Measurements from ENCODE around the gene WBP1. TPM values are rescaled to one million over a fixed set of nuclear protein-coding genes. Genes with fewer than 3 reads are reported as not detected.
A peak's percentile ranks its signal among the peaks of the same experiment; 100 is the strongest.

Gene WBP1
- total RNA-seq: 86.3 and 96.1 TPM in 2 replicates
- long read RNA-seq, partial matches to known transcripts: 0 of 6 reads
- long read RNA-seq, other reads (novel, unspliced or antisense): 6 of 6 reads

GRCh38 chr2:74458132-74458937 lies at the start of gene WBP1:
TSS of gene WBP1 (plus strand) at chr2:74458438. CDS start at chr2:74458603, 165 bp downstream.
- Mint-ChIP-seq H3K9me3 (ENCODE audit: unreplicated experiment) (no peaks in the 10 kb centered on the region), H3K4me1 (ENCODE audit: unreplicated experiment) (peaks cover 42% of the 10 kb centered on the region)
- TF ChIP-seq, protein P1, sequence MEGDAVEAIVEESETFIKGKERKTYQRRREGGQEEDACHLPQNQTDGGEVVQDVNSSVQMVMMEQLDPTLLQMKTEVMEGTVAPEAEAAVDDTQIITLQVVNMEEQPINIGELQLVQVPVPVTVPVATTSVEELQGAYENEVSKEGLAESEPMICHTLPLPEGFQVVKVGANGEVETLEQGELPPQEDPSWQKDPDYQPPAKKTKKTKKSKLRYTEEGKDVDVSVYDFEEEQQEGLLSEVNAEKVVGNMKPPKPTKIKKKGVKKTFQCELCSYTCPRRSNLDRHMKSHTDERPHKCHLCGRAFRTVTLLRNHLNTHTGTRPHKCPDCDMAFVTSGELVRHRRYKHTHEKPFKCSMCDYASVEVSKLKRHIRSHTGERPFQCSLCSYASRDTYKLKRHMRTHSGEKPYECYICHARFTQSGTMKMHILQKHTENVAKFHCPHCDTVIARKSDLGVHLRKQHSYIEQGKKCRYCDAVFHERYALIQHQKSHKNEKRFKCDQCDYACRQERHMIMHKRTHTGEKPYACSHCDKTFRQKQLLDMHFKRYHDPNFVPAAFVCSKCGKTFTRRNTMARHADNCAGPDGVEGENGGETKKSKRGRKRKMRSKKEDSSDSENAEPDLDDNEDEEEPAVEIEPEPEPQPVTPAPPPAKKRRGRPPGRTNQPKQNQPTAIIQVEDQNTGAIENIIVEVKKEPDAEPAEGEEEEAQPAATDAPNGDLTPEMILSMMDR (IDR thresholded peaks at IDR 0.05): no peak

DNA sequence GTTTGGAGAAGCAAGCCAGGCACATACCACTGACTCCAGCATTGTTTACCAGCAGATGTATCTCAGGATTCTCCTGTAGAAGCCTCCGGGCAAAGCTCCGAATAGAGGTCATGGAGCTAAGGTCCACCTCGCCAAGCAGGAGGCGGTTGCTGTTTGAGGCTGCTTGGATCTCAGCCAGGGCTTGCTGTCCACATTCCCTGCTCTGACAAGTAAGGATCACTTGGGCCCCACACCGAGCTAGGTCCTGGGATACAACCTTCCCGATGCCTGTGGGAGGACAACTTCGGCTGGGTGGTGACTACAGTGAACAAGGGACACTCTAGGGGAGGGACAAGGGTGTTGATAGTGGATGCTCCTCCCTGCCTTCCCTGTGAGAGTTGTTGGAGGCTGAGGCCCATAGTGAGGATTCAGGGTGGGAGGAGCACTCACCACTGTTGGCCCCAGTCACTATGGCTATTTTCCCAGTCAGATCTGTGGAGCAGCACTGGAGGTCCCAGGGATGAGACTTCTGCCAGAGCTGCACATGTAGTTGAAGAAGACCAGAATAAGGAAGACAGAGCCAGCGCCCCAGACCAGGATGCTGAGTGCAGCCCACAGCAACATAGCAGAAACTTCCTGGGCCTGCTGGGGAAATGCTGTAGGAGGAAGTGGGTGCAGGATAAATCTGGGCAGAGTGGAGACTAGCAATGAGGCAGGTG lies 45.1 kb upstream of the WBP1 start:
- no peak for DNase-seq (ENCODE audit: extremely low spot score, unreplicated experiment)
- Mint-ChIP-seq H3K9me3 (ENCODE audit: unreplicated experiment) (no peaks in the 10 kb centered on the region), H3K27ac (ENCODE audit: unreplicated experiment) (no peak overlapping the region), H3K36me3 (ENCODE audit: unreplicated experiment) (no peaks in the 10 kb centered on the region), H3K4me3 (ENCODE audit: unreplicated experiment) (no peak overlapping the region), H3K27me3 (ENCODE audit: unreplicated experiment) (peaks cover 18% of the 10 kb centered on the region), H3K4me1 (ENCODE audit: unreplicated experiment) (no peaks in the 10 kb centered on the region)
- TF ChIP-seq, protein P1 (IDR thresholded peaks at IDR 0.05): no peak

More at GRCh38 chr2:74458132-74458937, at the start of gene WBP1:
- peaks cover 8% of the 10 kb centered on the region for H3K36me3 Mint-ChIP-seq (ENCODE audit: unreplicated experiment)
- peak; percentile 100 for DNase-seq (ENCODE audit: extremely low spot score, unreplicated experiment)
- peaks cover under 1% of the 10 kb centered on the region for H3K27me3 Mint-ChIP-seq (ENCODE audit: unreplicated experiment)
- H3K4me3 Mint-ChIP-seq (ENCODE audit: unreplicated experiment): peak within 1 kb of the TSS; percentile 99
- peak within 1 kb of the TSS; percentile 98 for H3K27ac Mint-ChIP-seq (ENCODE audit: unreplicated experiment)

GRCh38 chr2:74414441-74414840 lies 43.8 kb upstream of the WBP1 start:
- H3K27me3 Mint-ChIP-seq (ENCODE audit: unreplicated experiment): peaks cover 6% of the 10 kb centered on the region
- no peak for DNase-seq (ENCODE audit: extremely low spot score, unreplicated experiment)
- TF ChIP-seq, protein P1 (IDR thresholded peaks at IDR 0.05): no peak
- no peaks in the 10 kb centered on the region for H3K9me3 Mint-ChIP-seq (ENCODE audit: unreplicated experiment)
- H3K4me1 Mint-ChIP-seq (ENCODE audit: unreplicated experiment): no peaks in the 10 kb centered on the region
- no peak overlapping the region for H3K4me3 Mint-ChIP-seq (ENCODE audit: unreplicated experiment)
- H3K27ac Mint-ChIP-seq (ENCODE audit: unreplicated experiment): no peak overlapping the region
- no peaks in the 10 kb centered on the region for H3K36me3 Mint-ChIP-seq (ENCODE audit: unreplicated experiment)

DNA sequence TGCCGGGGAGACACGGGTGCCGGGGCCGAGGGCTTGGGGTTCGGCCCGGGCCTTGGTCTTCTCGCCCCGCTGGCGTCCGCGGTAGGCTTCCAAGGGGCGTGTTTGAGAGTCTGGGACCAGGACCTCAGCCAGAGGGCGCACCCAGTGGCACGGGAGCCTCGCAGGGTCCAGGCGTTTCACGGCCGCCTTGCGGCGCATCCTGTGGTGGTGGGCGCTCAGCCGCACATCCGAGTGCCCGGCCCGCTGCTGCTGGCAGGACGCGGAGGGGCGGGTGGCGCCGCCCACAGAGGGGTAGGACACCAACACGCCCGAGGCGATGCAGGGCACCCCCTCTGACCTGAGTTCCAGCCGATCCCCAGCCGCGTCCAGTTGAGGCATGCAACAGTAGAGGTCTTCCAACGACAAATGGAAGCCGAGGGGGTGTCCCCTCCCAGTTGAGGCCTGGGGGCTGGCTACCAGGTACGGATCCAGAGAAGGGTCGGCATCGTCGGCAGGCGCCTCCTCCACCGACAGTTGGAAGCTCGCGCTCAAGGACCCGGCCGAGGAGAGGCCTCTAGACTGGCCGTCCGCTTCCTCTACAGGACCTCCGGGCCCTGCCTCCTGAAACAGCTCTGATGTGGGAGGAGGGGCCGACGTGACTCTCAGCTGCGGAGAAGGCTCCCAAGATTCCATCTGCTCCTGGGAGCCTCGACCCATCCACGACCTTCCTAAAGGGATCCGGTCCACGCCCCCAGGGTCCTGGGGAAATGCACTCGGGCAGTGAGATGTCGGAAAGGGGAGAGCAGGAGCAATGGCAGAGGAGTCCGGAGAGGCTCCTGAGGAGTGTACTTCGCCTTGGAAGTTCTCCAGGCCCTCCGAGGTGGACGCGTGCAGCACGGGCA lies 43.1 kb upstream of the WBP1 start:
- H3K27ac Mint-ChIP-seq (ENCODE audit: unreplicated experiment): no peak overlapping the region
- H3K36me3 Mint-ChIP-seq (ENCODE audit: unreplicated experiment): no peaks in the 10 kb centered on the region
- TF ChIP-seq, protein P1 (IDR thresholded peaks at IDR 0.05): no peak
- H3K4me1 Mint-ChIP-seq (ENCODE audit: unreplicated experiment): no peaks in the 10 kb centered on the region
- H3K27me3 Mint-ChIP-seq (ENCODE audit: unreplicated experiment): peaks cover 6% of the 10 kb centered on the region
- DNase-seq (ENCODE audit: extremely low spot score, unreplicated experiment): no peak
- no peaks in the 10 kb centered on the region for H3K9me3 Mint-ChIP-seq (ENCODE audit: unreplicated experiment)
- no peak overlapping the region for H3K4me3 Mint-ChIP-seq (ENCODE audit: unreplicated experiment)
